Measurements from ENCODE around the gene ZMYND8. TPM values are rescaled to one million over a fixed set of nuclear protein-coding genes. Genes with fewer than 3 reads are reported as not detected.

The ZMYND8 gene
- total and polyA plus RNA-seq, 2 of the 4 experiments (the other 2 are of a cell fraction) = 24.0 to 28.2 TPM

DNA sequence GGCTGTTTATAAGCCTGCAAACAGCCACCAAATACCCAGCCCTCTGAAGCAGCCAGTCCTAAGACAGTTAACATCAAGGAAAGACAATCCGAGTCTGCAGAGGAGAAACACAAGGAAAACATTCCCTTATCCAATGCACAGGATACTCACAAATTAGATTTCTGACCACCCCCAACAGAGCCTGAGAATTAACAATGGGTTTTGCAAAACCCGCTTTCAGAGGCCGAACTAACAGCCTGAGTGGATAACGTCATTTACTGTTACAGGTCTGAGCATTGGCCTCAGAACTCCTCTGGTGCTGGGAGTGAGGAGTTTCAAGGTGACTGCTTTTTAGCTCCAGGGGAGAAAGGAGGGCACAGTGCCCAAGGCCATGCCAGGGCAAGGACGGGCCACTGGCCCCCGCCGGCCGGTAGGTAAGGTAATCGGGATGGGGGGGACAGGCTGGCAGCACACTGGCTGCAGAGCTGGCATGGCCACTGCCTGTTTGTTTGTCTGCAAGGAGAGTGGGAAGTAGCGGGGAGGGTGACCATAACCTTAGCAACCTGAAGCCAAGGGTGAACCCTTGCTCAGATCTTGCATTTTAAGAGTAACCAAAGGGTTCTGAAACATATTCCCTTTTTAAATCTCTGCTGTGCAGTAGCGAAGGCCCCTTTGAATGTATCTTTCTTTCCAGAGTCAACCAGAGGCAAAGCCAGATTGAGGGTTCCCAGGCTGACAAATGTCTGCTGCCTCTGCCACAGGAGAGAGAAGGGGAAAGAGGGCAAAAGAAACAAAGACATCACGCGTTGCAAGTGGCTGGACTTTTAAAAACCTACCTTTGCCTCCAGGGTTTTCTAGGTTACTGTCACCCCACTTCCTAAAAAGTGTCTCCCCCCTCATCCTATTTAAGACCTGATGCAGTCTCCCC is 3.9 kb downstream of the ZMYND8 start:
- peak overlapping the region; percentile 65; the same call in 1 of the 2 replicates for H3K56ac ChIP-seq (ENCODE audit: extremely low read depth, insufficient read depth, low read length)
- peak overlapping the region; percentile 86 for H4K5ac ChIP-seq (ENCODE audit: low read depth, low read length)
- H3K9me3 ChIP-seq (ENCODE audit: control insufficient read depth, insufficient read depth, low read length) = no peaks in the 10 kb centered on the region
- peak overlapping the region; percentile 83 for H2BK20ac ChIP-seq (ENCODE audit: low read depth, low read length)
- peak overlapping the region; percentile 34 for H2AFZ ChIP-seq (replicated peaks; ENCODE audit: low read length, poor library complexity)
- peak overlapping the region; percentile 76 for H2AK5ac ChIP-seq (ENCODE audit: low read depth, low read length)
- peak overlapping the region; percentile 49 for H3K9ac ChIP-seq (ENCODE audit: low read depth, low read length)
- ChIA-PET POLR2A (ENCODE audit: unreplicated experiment) (no interaction called here), CTCF (interaction anchor here (2.2 kb wide), 1 partner anchor 31 kb away, joined by 10 read pairs; no protein-coding TSS in a partner anchor)
- no peaks in the 10 kb centered on the region for H4K20me1 ChIP-seq (ENCODE audit: insufficient read depth, low read length)
- H3K4me3 ChIP-seq (ENCODE audit: insufficient read depth, low read depth, low read length) = no peak overlapping the region
- peak overlapping the region; percentile 93 for H3K14ac ChIP-seq (replicated peaks; ENCODE audit: low read depth, low read length)
- H2BK15ac ChIP-seq (ENCODE audit: low read depth, low read length) = peak overlapping the region; percentile 71; the same call in 2 of the 3 replicates
- H3K36me3 ChIP-seq (ENCODE audit: control insufficient read depth, insufficient read depth, low read length) = no peaks in the 10 kb centered on the region
- H2BK120ac ChIP-seq (ENCODE audit: low read depth, low read length) = peak overlapping the region; percentile 84
- in situ Hi-C loops (cut with MboI; ENCODE audit: low sequenced_read_pairs) = no loop called here
- TF ChIP-seq MXI1 (IDR thresholded peaks at IDR 0.05; ENCODE audit: borderline replicate concordance, low read depth, low read length) (no peak), CEBPB (IDR thresholded peaks at IDR 0.05; ENCODE audit: low read depth, low read length) (no peak), RCOR1 (IDR thresholded peaks at IDR 0.05; ENCODE audit: insufficient replicate concordance, low read length) (no peak), SMC3 (IDR thresholded peaks at IDR 0.05; ENCODE audit: low read depth, low read length) (no peak), MAFK (IDR thresholded peaks at IDR 0.05; ENCODE audit: low read depth, low read length) (no peak), BHLHE40 (IDR thresholded peaks at IDR 0.05; ENCODE audit: low read depth, low read length) (no peak)
- TF ChIP-seq, protein P1, sequence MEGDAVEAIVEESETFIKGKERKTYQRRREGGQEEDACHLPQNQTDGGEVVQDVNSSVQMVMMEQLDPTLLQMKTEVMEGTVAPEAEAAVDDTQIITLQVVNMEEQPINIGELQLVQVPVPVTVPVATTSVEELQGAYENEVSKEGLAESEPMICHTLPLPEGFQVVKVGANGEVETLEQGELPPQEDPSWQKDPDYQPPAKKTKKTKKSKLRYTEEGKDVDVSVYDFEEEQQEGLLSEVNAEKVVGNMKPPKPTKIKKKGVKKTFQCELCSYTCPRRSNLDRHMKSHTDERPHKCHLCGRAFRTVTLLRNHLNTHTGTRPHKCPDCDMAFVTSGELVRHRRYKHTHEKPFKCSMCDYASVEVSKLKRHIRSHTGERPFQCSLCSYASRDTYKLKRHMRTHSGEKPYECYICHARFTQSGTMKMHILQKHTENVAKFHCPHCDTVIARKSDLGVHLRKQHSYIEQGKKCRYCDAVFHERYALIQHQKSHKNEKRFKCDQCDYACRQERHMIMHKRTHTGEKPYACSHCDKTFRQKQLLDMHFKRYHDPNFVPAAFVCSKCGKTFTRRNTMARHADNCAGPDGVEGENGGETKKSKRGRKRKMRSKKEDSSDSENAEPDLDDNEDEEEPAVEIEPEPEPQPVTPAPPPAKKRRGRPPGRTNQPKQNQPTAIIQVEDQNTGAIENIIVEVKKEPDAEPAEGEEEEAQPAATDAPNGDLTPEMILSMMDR (conservative IDR thresholded peaks at IDR 0.05; ENCODE audit: low read depth, low read length) = no peak
- ATAC-seq (ENCODE audit: low read depth) = no peak
- H3K23ac ChIP-seq (ENCODE audit: low read depth, low read length) = peak overlapping the region; percentile 96
- no peak for DNase-seq
- H4K91ac ChIP-seq (ENCODE audit: insufficient read depth, low read depth, low read length) = peak overlapping the region; percentile 96
- H4K8ac ChIP-seq (ENCODE audit: low read depth in 2 of 2, low read length in 2 of 2) = peak overlapping the region; percentile 90 to 97; a peak in 3 of 4 replicates
- peak overlapping the region; percentile 80 for H3K27ac ChIP-seq (ENCODE audit: insufficient read depth, low read length)
- H3K4me2 ChIP-seq (ENCODE audit: low read depth, low read length) = peak overlapping the region; percentile 62
- peak overlapping the region; percentile 90 for H3K18ac ChIP-seq (ENCODE audit: low read depth, low read length)
- peak overlapping the region; percentile 78 for H2AK9ac ChIP-seq (replicated peaks; ENCODE audit: low read depth, low read length, poor library complexity)
- dilution Hi-C loops (cut with HindIII; ENCODE audit: low sequenced_read_pairs, unreplicated experiment) = no loop called here
- H2BK5ac ChIP-seq (ENCODE audit: low read depth, low read length, poor library complexity, severe bottlenecking) = peak overlapping the region; percentile 97
- no peaks in the 10 kb centered on the region for H3K27me3 ChIP-seq (ENCODE audit: control insufficient read depth, insufficient read depth, low read length)
- intact Hi-C loops (cut with micrococcal nuclease) = no loop called here
- BruUV-seq (replicated peaks) = no TSS peak
- 64% methylated on average over 8 of the region's 13 CpGs; no CpG with 5 or more reads in 1 of the 2 experiments for WGBS, 2 experiments (ENCODE audit: extremely low coverage in 2 of 2, insufficient read length in 1 of 2)
- H3K79me1 ChIP-seq (ENCODE audit: low read depth in 1 of 2, low read length in 2 of 2) = peaks cover 48 to 86% of the 10 kb centered on the region in 2 experiments
- H3K4me1 ChIP-seq (ENCODE audit: control insufficient read depth, insufficient read depth, low read length) = peaks cover 69% of the 10 kb centered on the region
- peak overlapping the region; percentile 100 for H3K4ac ChIP-seq (ENCODE audit: low read depth, low read length)
- H3K9me1 ChIP-seq (ENCODE audit: insufficient read depth, low read length) = peaks cover 18% of the 10 kb centered on the region

Data from IMR-90 (cell line).